ENCODE data around the gene TRIM46.
"Not testable (repeated sequence)": the region's sequence is repeated elsewhere in the genome, so short reads cannot be mapped to it uniquely, and the experiment has no call there.

TRIM46 gene

GRCh38 chr1:155205969-155206593, 32.4 kb downstream of the TRIM46 start:
- DNase-seq (ENCODE audit: insufficient read length) = no peak
- no peak for FAIRE-seq
- TF ChIP-seq TAF1 (IDR thresholded peaks at IDR 0.05; ENCODE audit: borderline replicate concordance, low read depth, low read length) (no peak), POLR2AphosphoS5 (IDR thresholded peaks at IDR 0.05; ENCODE audit: low read depth, low read length) (no peak), POLR2A (IDR thresholded peaks at IDR 0.05; ENCODE audit: low read depth, low read length) (no peak)

DNA sequence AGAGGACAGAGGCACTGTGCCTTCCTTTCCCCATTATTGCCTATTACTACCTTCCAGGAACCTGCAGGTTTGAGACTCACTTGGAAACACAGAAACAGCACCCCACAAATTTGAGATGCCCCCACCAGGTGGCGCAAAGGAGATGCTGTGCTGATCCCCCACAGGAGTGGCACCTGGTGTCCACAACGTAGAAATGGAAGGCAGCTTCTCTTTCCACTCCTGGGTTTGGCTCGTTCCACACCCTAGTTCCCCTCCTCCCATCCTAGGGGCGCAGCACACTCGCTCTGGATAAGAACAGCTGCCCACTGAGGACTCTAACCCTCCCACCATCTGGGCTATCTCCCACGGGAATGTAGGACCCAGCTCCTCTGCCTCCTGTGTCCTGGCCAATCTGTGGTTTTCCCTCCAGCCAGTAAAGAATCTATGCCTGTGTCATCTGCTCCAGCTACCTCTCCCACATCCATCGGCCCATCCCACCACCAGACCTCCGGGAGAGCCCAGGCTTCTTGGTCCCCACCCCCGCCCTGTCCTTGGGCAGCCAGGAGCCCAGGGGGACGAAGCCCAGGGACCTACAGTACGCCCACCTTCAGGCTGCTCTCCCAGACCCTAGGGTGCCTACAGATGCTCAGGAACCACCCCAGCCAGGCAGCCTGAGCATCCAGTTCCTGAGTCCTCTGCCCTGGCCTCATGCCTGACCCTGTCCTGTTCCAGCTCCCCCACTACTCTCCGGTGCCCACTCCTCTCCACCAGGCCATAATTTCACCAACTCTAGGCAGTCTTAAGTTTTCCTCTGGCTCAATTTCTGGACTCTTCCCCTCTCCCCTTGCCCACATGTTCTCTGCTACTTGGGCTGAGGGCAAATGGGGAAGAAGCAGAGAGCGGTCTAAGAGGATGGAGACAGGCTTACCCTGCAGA, 33.5 kb downstream of the TRIM46 start:
- DNase-seq (ENCODE audit: insufficient read length) (peak; percentile 79), FAIRE-seq (peak; percentile 85)

GRCh38 chr1:155207806-155208540, 34.3 kb downstream of the TRIM46 start, which contains the start of gene THBS3:
Gene THBS3, minus strand, starts transcription at chr1:155207897. Its CDS starts 21 bp downstream, at chr1:155207876.
- DNase-seq (ENCODE audit: insufficient read length) (no peak), FAIRE-seq (no peak)
- TF ChIP-seq TAF1 (IDR thresholded peaks at IDR 0.05; ENCODE audit: borderline replicate concordance, low read depth, low read length) (no peak), POLR2AphosphoS5 (IDR thresholded peaks at IDR 0.05; ENCODE audit: low read depth, low read length) (no peak), POLR2A (IDR thresholded peaks at IDR 0.05; ENCODE audit: low read depth, low read length) (no peak)

More for the DNA sequence above, 33.5 kb downstream of the TRIM46 start:
- TF ChIP-seq POLR2AphosphoS5 (IDR thresholded peaks at IDR 0.05; ENCODE audit: low read depth, low read length) (no peak), POLR2A (IDR thresholded peaks at IDR 0.05; ENCODE audit: low read depth, low read length) (no peak), TAF1 (IDR thresholded peaks at IDR 0.05; ENCODE audit: borderline replicate concordance, low read depth, low read length) (no peak)

DNA sequence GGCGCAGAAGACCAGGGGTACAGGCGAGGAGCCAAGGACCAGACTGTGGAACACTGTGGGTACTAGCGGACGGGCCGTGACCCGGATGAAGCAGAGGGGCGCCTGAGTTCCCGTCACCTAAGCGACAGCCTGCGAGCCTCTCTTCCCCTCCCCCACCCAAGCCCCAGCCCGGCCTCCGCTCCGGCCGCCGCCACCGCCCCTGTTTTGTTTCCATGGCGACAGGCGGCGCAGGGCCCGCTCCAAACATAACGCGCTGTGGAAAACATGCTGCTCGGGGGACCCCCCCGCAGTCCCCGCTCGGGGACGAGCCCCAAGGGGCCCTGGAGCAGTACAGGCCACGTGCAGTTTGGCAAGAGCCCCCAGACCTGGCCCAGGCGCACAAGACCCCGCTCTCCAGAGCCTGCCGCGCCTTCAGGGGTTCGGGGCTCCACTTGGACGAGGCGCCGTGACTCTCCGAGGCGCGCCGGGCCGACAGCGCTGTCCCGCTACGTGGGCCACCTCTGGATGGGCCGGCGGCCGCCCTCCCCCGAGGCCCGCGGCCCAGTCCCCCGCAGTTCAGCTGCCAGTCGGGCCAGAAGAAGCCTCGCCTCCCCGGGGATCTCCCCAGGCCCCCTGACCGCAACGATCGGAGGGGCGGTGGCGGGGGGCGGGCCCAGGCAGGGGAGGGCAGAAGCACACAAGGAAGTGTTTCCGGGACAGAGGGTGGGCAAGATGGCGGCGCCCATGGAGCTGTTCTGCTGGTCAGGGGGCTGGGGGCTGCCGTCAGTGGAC, 35.1 kb downstream of the TRIM46 start, which contains the start of gene MTX1:
Gene MTX1 (plus strand): TSS at position 155 of the 771 bp plus-strand sequence. CDS start 110 bp downstream, at position 265.
- peak; percentile 90 for DNase-seq (ENCODE audit: insufficient read length)
- TF ChIP-seq TAF1 (IDR thresholded peaks at IDR 0.05; ENCODE audit: borderline replicate concordance, low read depth, low read length) (peak; percentile 63; the same call in 1 of the 2 replicates), POLR2A (IDR thresholded peaks at IDR 0.05; ENCODE audit: low read depth, low read length) (peak; percentile 56; the same call in 1 of the 2 replicates), POLR2AphosphoS5 (IDR thresholded peaks at IDR 0.05; ENCODE audit: low read depth, low read length) (peak; percentile 56; the same call in 1 of the 2 replicates)
- peak; percentile 78 for FAIRE-seq

DNA sequence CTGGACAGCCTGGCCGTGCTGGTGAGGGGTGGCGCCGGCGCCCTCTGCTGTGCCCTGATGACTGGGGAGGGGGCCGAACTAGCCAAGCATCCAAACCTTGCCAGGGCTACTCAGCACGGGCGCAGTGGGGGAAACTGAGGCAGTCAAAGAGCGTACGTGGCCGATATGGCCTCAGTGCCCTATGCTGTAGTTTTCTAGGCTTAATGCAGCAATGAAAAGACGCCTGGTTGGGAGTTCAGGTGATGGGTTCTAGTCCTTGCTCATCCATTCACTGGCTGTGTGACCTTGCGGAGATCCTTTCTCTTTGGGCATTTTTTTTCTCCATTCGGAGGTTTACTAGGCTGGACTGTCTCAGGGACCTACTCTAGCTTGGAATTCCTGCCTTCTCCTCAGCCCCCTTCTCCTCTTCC, 35.7 kb downstream of the TRIM46 start:
- TF ChIP-seq POLR2A (IDR thresholded peaks at IDR 0.05; ENCODE audit: low read depth, low read length) (no peak), TAF1 (IDR thresholded peaks at IDR 0.05; ENCODE audit: borderline replicate concordance, low read depth, low read length) (no peak), POLR2AphosphoS5 (IDR thresholded peaks at IDR 0.05; ENCODE audit: low read depth, low read length) (no peak)
- no peak for DNase-seq (ENCODE audit: insufficient read length)
- no peak for FAIRE-seq

- DNase-seq (ENCODE audit: insufficient read length) (no peak), FAIRE-seq (no peak)
- TF ChIP-seq TAF1 (IDR thresholded peaks at IDR 0.05; ENCODE audit: borderline replicate concordance, low read depth, low read length) (no peak), POLR2AphosphoS5 (IDR thresholded peaks at IDR 0.05; ENCODE audit: low read depth, low read length) (no peak), POLR2A (IDR thresholded peaks at IDR 0.05; ENCODE audit: low read depth, low read length) (no peak)
Observed at GRCh38 chr1:155210314-155211104, 36.9 kb downstream of the TRIM46 start.

GRCh38 chr1:155211381-155212050, 37.9 kb downstream of the TRIM46 start:
- FAIRE-seq; DNase-seq (ENCODE audit: insufficient read length): not testable (repeated sequence)

DNA sequence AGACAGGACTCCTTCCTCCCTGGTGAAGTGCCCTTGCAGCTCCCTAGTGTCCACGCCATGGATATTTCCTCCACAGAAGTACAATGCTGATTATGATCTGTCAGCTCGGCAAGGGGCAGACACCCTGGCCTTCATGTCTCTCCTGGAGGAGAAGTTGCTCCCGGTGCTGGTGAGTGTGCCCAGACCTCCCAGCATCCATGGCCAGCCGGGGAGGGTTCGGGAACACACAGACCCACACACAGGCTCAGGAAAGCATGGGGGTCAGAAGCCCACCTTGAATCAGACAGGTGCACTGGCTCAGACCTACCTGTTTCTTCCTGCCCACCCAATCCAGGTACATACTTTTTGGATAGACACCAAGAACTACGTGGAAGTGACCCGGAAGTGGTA, 38.4 kb downstream of the TRIM46 start:
- DNase-seq (ENCODE audit: insufficient read length); FAIRE-seq: not testable (repeated sequence)

DNA sequence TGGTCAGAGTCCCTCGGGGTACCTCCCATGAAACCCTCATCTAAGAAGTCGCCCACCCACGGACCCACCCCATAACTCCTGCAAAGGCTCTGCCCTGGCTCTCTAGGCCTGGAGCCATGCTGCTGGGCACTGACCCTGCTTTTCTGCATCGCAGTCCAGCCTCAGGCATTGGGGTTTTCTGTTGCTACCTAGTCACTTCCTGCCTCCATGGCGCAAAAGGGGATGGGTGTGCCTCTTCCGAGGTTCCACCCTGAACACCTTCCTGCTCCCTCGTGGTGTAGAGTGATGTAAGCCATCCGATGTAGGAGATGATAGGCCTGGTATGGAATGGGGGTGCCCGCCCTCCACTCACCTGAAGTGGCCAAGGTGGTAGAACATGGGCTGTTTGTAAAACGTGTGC, 41.1 kb downstream of the TRIM46 start:
- FAIRE-seq; DNase-seq (ENCODE audit: insufficient read length): not testable (repeated sequence)

Data from GM12892 (cell line).